HFF-Myc (cell line): ENCODE data around the gene TXLNA.

ENCODE experiments used
- DNase-seq: peaks from one replicate; pipeline ENCODE4 v3.0.0-alpha.2; 2011; ENCODE audit warnings: low read depth; ENCODE audit errors: extremely low read depth
- H3K4me3 ChIP-seq: replicated peaks from 2 replicates; pipeline ENCODE4 v1.5.1; 2011; ENCODE audit warnings: low read depth, mild to moderate bottlenecking, control low read depth, low read length
- CTCF ChIP-seq: IDR thresholded peaks from 2 replicates; pipeline ENCODE4 v1.5.1; 2012; ENCODE audit warnings: mild to moderate bottlenecking, low read depth, low read length, control low read depth; ENCODE audit errors: missing control alignments

TXLNA gene

GRCh38 chr1:32195972-32196823 lies 16.7 kb downstream of the TXLNA start:
- DNase-seq = no peak
- TF ChIP-seq CTCF = no peak
- no peak overlapping the region for H3K4me3 ChIP-seq

- no peak for DNase-seq
- no peak for TF ChIP-seq CTCF
- H3K4me3 ChIP-seq = no peak overlapping the region
Measured at GRCh38 chr1:32197074-32197473, 17.6 kb downstream of the TXLNA start.

- TF ChIP-seq CTCF = no peak
- no peak overlapping the region for H3K4me3 ChIP-seq
- no peak for DNase-seq
Measured at GRCh38 chr1:32197837-32198236, 18.4 kb downstream of the TXLNA start.

- H3K4me3 ChIP-seq = no peak overlapping the region
- DNase-seq = no peak
- TF ChIP-seq CTCF = no peak
Measured at GRCh38 chr1:32198237-32199042, 19.0 kb downstream of the TXLNA start.

GRCh38 chr1:32199043-32199716 lies 19.7 kb downstream of the TXLNA start:
- no peak overlapping the region; the same call in 1 of the 2 replicates for H3K4me3 ChIP-seq
- no peak for DNase-seq
- no peak for TF ChIP-seq CTCF

GRCh38 chr1:32199717-32200072 lies 20.2 kb downstream of the TXLNA start:
- peak overlapping the region; percentile 57 for H3K4me3 ChIP-seq
- no peak for TF ChIP-seq CTCF
- no peak for DNase-seq
